Fibroblast of lung (primary cell): Measurements from ENCODE around the gene MCCD1. TPM values are rescaled to one million over a fixed set of nuclear protein-coding genes. Genes with fewer than 3 reads are reported as not detected.

Source experiments
- DNase-seq, 2 donors: peaks; one replicate each; pipeline versions ENCODE4 v3.0.0 to v3.0.0-alpha.2; 2010; ENCODE audit warnings: low read depth in 2 of 2
- H2AFZ ChIP-seq: 2 replicates; pipeline ENCODE4 v1.5.1; 2012; ENCODE audit warnings: low read length, control low read depth, inconsistent platforms
- H3K27ac ChIP-seq: 2 replicates; pipeline ENCODE4 v1.5.1; 2011; ENCODE audit warnings: low read length, control low read depth; ENCODE audit not compliant: insufficient read depth
- H3K27me3 ChIP-seq: 2 replicates; pipeline ENCODE4 v1.5.1; 2011; ENCODE audit warnings: mild to moderate bottlenecking, low read length; ENCODE audit not compliant: control insufficient read depth, insufficient read depth
- H3K36me3 ChIP-seq: 2 replicates; pipeline ENCODE4 v1.5.1; 2011; ENCODE audit warnings: low read length; ENCODE audit not compliant: control insufficient read depth, insufficient read depth
- H3K4me1 ChIP-seq: 2 replicates; pipeline ENCODE4 v1.5.1; 2011; ENCODE audit warnings: low read length; ENCODE audit not compliant: control insufficient read depth, insufficient read depth; ENCODE audit errors: extremely low read depth
- H3K4me2 ChIP-seq: 2 replicates; pipeline ENCODE4 v1.5.1; 2011; ENCODE audit warnings: low read length, control low read depth; ENCODE audit not compliant: insufficient read depth; ENCODE audit errors: extremely low read depth
- H3K4me3 ChIP-seq, 4 experiments: fragments of 200-600 bp in 1 of 4; sonication (generic) in 1 of 4; replicated peaks in 1 of 4; 2 replicates each; pipeline ENCODE4 v1.5.1; 2011 to 2016; ENCODE audit warnings: low read length in 4 of 4, low read depth in 3 of 4, mild to moderate bottlenecking in 3 of 4, control low read depth in 2 of 4, inconsistent platforms in 1 of 4, mixed read lengths in 1 of 4; ENCODE audit not compliant: insufficient read depth in 1 of 4; ENCODE audit errors: control extremely low read depth in 1 of 4
- H3K79me2 ChIP-seq: 2 replicates; pipeline ENCODE4 v1.5.1; 2012; ENCODE audit warnings: mild to moderate bottlenecking, low read length, inconsistent platforms; ENCODE audit not compliant: control insufficient read depth, insufficient read depth
- H3K9ac ChIP-seq: 2 replicates; pipeline ENCODE4 v1.5.1; 2011; ENCODE audit warnings: mild to moderate bottlenecking, low read length, control low read depth; ENCODE audit not compliant: insufficient read depth
- H3K9me3 ChIP-seq: 2 replicates; pipeline ENCODE4 v1.5.1; 2012; ENCODE audit warnings: low read depth, low read length; ENCODE audit not compliant: control insufficient read depth, insufficient read depth
- H4K20me1 ChIP-seq: 2 replicates; pipeline ENCODE4 v1.5.1; 2011; ENCODE audit warnings: low read length; ENCODE audit not compliant: control insufficient read depth, insufficient read depth; ENCODE audit errors: extremely low read depth
- CTCF ChIP-seq, 2 donors: IDR thresholded peaks in 1 of 2; conservative IDR thresholded peaks in 1 of 2; 1 replicate in 1 of 2; 2 replicates in 1 of 2; pipeline ENCODE4 v1.5.1; 2011 to 2012; ENCODE audit warnings: low read length in 2 of 2, control low read depth in 1 of 2, inconsistent platforms in 1 of 2, low read depth in 1 of 2, mild to moderate bottlenecking in 1 of 2
- EZH2 ChIP-seq: IDR thresholded peaks from 2 replicates; pipeline ENCODE4 v1.5.1; 2012; ENCODE audit warnings: low read length, control low read depth, mild to moderate bottlenecking; ENCODE audit errors: missing control alignments
- polyA plus RNA-seq, 2 donors: library from polyadenylated mRNA; depleted of rRNA in 1 of 2; stranded (reverse) in 1 of 2; unstranded in 1 of 2; fragments of >200 nt; gene quantifications; 2 replicates each; pipeline ENCODE4 v1.2.1, GENCODE V29; 2011 to 2012; ENCODE audit warnings: missing spikeins in 1 of 2
- total RNA-seq: library from RNA; depleted of rRNA; stranded (reverse); fragments of >200 nt; gene quantifications from 2 replicates; pipeline ENCODE4 v1.2.1, GENCODE V29; 2014

The MCCD1 gene
- total and polyA plus RNA-seq, 2 donors (not counting 1 experiment from before 2014, with no cell fraction given), result not detected

GRCh38 chr6:31513456-31514165, 15.2 kb upstream of the MCCD1 start:
- no peak overlapping the region for H3K9ac ChIP-seq
- DNase-seq, result peak in 1 of 2 donors; percentile 32
- no peak overlapping the region for H3K27ac ChIP-seq
- H3K79me2 ChIP-seq, result no peaks in the 10 kb centered on the region
- H3K4me3 ChIP-seq, result no peak overlapping the region
- TF ChIP-seq CTCF (conservative IDR thresholded peaks at IDR 0.05 in 1 of 2, IDR thresholded peaks at IDR 0.05 in 1 of 2; ENCODE audit: low read depth in 1 of 2, low read length in 2 of 2) (no peak), EZH2 (no peak)
- no peaks in the 10 kb centered on the region for H3K27me3 ChIP-seq
- H3K4me2 ChIP-seq, result no peak overlapping the region
- no peak overlapping the region for H2AFZ ChIP-seq
- no peaks in the 10 kb centered on the region for H4K20me1 ChIP-seq
- H3K4me1 ChIP-seq, result peaks cover 15% of the 10 kb centered on the region
- H3K9me3 ChIP-seq, result no peaks in the 10 kb centered on the region
- H3K36me3 ChIP-seq, result peaks cover 12% of the 10 kb centered on the region

- Histone ChIP-seq H4K20me1 (no peaks in the 10 kb centered on the region), H3K4me2 (no peak overlapping the region), H3K27me3 (no peaks in the 10 kb centered on the region), H3K9me3 (no peaks in the 10 kb centered on the region), H2AFZ (no peak overlapping the region), H3K4me3 (no peak overlapping the region), H3K27ac (no peak overlapping the region), H3K36me3 (no peaks in the 10 kb centered on the region), H3K79me2 (no peaks in the 10 kb centered on the region), H3K9ac (no peak overlapping the region), H3K4me1 (peaks cover 11% of the 10 kb centered on the region)
- TF ChIP-seq EZH2, result no peak
- no peak for DNase-seq
These were observed 6.9 kb upstream of the MCCD1 start for GRCh38 chr6:31521835-31522234.

GRCh38 chr6:31525553-31525931, 3.2 kb upstream of the MCCD1 start:
- Histone ChIP-seq H3K36me3 (peaks cover 5% of the 10 kb centered on the region), H3K9me3 (no peaks in the 10 kb centered on the region), H3K4me3 (no peak overlapping the region), H3K27ac (peak overlapping the region; percentile 37), H3K27me3 (no peaks in the 10 kb centered on the region), H4K20me1 (no peaks in the 10 kb centered on the region), H3K4me2 (peak overlapping the region; percentile 13), H2AFZ (peak overlapping the region; percentile 20), H3K79me2 (no peaks in the 10 kb centered on the region), H3K9ac (no peak overlapping the region), H3K4me1 (peaks cover 8% of the 10 kb centered on the region)
- DNase-seq, result no peak
- TF ChIP-seq EZH2, result no peak
- TF ChIP-seq CTCF (conservative IDR thresholded peaks at IDR 0.05 in 1 of 2, IDR thresholded peaks at IDR 0.05 in 1 of 2; ENCODE audit: low read depth in 1 of 2, low read length in 2 of 2), result no peak
